OCI-LY1 (cell line): ENCODE measurements around the gene CDC42.

ENCODE experiments used
- CTCF ChIP-seq: fragments of 200-600 bp; sonication (generic), shearing (Covaris generic); IDR thresholded peaks from 2 replicates; pipeline ENCODE4 v1.5.1; 2017; ENCODE audit warnings: mild to moderate bottlenecking, antibody characterized with exemption, low read length, moderate library complexity, mixed read lengths
- EZH2 ChIP-seq: fragments of 200-600 bp; sonication (generic), shearing (Covaris generic); IDR thresholded peaks from 2 replicates; pipeline ENCODE4 v1.8.0; 2017; ENCODE audit warnings: borderline replicate concordance, mixed run types, mild to moderate bottlenecking, antibody characterized with exemption, low read length, moderate library complexity, mixed read lengths

GRCh38 chr1:22100168-22100567, 47.7 kb downstream of the CDC42 start:
- TF ChIP-seq CTCF (no peak), EZH2 (no peak)
